Activated B cell treated with CpG ODN at 0.5 μM for 24 hours (primary cell): Measurements from ENCODE around the gene SRCAP. TPM values are rescaled to one million over a fixed set of nuclear protein-coding genes. Genes with fewer than 3 reads are reported as not detected.

ENCODE experiments used
- ATAC-seq: fragments of 200-7000 bp; cut with Tn5 transposase; one replicate; pipeline ENCODE4 v1.10.0; 2021; ENCODE audit warnings: low read depth, mild to moderate bottlenecking, moderate library complexity
- CTCF ChIA-PET: fragments of 350-600 bp; sonication (Branson Sonifier 250); formaldehyde crosslinking; loops from one replicate; lab custom pipeline; 2021; ENCODE audit warnings: antibody characterized with exemption; lab: Charles Lee
- POLR2A ChIA-PET: fragments of 350-600 bp; sonication (Branson Sonifier 250); formaldehyde crosslinking; loops from one replicate; lab custom pipeline; 2021; ENCODE audit warnings: antibody characterized with exemption; lab: Charles Lee
- DNase-seq: peaks from one replicate; pipeline ENCODE4 v3.0.0; 2022
- H3K27ac Mint-ChIP-seq: one replicate; pipeline ENCODE4 v1.8.0; 2020; ENCODE audit warnings: mixed read lengths
- H3K27me3 Mint-ChIP-seq: one replicate; pipeline ENCODE4 v1.8.0; 2021; ENCODE audit warnings: mixed read lengths
- H3K36me3 Mint-ChIP-seq: one replicate; pipeline ENCODE4 v1.8.0; 2021; ENCODE audit warnings: low read depth, mixed read lengths
- H3K4me1 Mint-ChIP-seq: one replicate; pipeline ENCODE4 v1.8.0; 2021; ENCODE audit warnings: mixed read lengths
- H3K4me3 Mint-ChIP-seq: one replicate; pipeline ENCODE4 v1.8.0; 2020; ENCODE audit warnings: mild to moderate bottlenecking, mixed read lengths
- H3K9me3 Mint-ChIP-seq: one replicate; pipeline ENCODE4 v1.8.0; 2020; ENCODE audit warnings: mixed read lengths
- intact Hi-C: fragments of 100-400 bp; cut with micrococcal nuclease; formaldehyde crosslinking; loops from one replicate; pipeline ENCODE4 v1.15.1; 2024
- total RNA-seq: library from RNA; stranded (reverse); gene quantifications from 2 replicates; pipeline ENCODE4 v1.2.3, GENCODE V29; 2022
- TF ChIP-seq, protein P1 (sequence below): fragments of 200-600 bp; IDR thresholded peaks from one replicate; pipeline ENCODE4 v1.8.0; 2022; ENCODE audit warnings: antibody characterized with exemption, mild to moderate bottlenecking

Gene SRCAP
- total RNA-seq, 1 donor from 2014 or later, result 123 TPM

DNA sequence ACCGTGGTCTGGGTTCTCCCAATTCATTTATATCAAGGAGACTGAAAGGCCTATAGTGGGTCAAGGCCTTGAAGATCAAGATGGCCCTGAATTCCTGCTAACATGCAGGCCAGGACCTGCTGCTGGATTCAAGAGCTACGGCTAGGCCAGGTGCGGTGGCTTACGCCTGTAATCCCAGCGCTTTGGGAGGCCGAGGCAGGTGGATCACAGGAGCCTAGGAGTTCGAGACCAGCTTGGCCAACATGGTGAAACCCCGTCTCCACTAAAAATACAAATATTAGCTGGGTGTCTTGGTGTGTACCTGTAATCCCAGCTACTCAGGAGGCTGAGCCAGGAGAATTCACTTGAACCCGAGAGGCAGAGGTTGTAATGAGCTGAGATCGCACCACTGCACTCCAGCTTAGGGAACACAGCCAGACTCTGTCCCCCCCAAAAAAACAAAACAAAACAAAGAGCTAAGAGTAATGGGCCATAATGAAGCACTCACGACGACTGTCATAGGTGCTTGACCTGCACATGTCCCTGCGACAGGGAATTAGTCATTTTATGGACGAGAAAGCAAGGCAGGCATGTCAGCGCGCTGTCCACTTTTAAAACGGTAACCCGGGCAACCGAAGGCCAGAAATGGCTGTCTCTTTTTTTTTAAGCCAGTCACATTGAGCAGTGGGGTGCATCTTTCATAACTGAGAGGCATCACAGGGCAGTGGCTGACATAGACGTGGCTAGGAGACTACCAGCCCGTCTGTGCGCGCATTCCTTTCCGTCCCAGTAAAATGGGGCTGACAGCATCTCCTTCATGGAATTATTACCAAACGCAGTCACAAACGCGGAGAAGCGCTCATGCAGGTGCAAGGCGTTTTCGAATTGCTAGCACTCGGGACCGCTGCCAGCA, 41.8 kb upstream of the SRCAP start:
- intact Hi-C loops, result loop anchor here (10.0 kb wide), 1 partner anchor 592 kb away; the partner anchor contains the start of gene ALDOA
- H3K27me3 Mint-ChIP-seq, result no peaks in the 10 kb centered on the region
- H3K27ac Mint-ChIP-seq, result peak overlapping the region; percentile 87
- no peaks in the 10 kb centered on the region for H3K9me3 Mint-ChIP-seq
- ATAC-seq (no peak), DNase-seq (no peak)
- H3K4me3 Mint-ChIP-seq, result peak overlapping the region; percentile 81
- ChIA-PET CTCF (interaction anchor here (0.8 to 1.3 kb wide), 3 partner anchors 23 to 227 kb away, joined by 3 to 4 read pairs (median 3); partner anchors contain the start of gene DCTPP1), POLR2A (interaction anchor here (0.6 to 1.1 kb wide), 2 partner anchors 157 to 268 kb away, joined by 3 to 5 read pairs; no protein-coding TSS in a partner anchor)
- TF ChIP-seq, protein P1, sequence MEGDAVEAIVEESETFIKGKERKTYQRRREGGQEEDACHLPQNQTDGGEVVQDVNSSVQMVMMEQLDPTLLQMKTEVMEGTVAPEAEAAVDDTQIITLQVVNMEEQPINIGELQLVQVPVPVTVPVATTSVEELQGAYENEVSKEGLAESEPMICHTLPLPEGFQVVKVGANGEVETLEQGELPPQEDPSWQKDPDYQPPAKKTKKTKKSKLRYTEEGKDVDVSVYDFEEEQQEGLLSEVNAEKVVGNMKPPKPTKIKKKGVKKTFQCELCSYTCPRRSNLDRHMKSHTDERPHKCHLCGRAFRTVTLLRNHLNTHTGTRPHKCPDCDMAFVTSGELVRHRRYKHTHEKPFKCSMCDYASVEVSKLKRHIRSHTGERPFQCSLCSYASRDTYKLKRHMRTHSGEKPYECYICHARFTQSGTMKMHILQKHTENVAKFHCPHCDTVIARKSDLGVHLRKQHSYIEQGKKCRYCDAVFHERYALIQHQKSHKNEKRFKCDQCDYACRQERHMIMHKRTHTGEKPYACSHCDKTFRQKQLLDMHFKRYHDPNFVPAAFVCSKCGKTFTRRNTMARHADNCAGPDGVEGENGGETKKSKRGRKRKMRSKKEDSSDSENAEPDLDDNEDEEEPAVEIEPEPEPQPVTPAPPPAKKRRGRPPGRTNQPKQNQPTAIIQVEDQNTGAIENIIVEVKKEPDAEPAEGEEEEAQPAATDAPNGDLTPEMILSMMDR, result no peak
- H3K36me3 Mint-ChIP-seq, result peaks cover 65% of the 10 kb centered on the region
- H3K4me1 Mint-ChIP-seq, result peaks cover 37% of the 10 kb centered on the region

DNA sequence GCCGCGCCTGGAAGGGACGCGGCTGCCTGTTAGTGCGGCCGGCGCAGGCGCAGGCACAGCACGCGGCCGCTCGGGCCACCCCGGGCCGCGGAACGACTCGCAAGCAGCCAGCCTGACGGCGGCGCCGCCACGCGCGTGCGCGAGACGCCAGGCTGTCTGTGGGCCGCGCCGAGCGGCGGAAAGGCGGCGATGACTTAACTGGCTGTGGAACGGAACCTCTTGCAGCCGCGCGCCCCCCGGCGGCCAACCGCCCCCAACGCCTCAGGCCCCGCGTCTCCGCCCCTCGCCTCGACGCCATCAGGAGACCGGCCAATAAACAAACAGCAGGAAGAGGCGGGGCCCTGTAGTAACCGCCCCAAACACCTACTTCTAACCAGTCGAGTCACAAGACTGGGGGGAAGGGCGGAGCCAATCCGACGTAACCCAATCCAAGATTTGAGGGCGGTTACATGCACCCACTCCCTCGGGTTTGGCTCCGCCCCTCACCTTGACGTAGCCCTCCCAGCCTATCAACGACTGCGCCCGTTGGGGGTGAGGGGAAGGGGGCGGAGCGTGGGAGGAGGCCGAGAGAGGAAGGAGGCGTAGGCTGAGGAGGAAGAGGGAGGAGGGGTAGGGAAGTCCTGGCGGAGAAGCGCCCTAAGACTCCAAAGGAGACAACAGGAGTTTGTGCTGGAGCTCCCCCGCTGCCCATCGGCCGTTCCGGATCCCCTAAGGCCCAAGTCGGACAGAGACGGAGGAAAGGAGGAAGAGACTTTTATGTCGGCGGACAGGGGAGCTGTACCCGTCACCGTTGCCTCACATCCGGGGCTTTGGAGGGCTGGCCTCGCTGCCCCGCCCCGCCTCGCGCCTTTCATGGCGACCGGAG, 40.9 kb upstream of the SRCAP start, which contains the start of gene FBRS:
FBRS (plus strand) TSS at position 566 of the 865 bp plus-strand sequence. CDS start 1,088 bp downstream, outside the sequence.
- Mint-ChIP-seq H3K4me3 (peak within 1 kb of the TSS; percentile 98), H3K27me3 (no peaks in the 10 kb centered on the region), H3K27ac (peak within 1 kb of the TSS; percentile 100), H3K9me3 (no peaks in the 10 kb centered on the region), H3K36me3 (peaks cover 65% of the 10 kb centered on the region), H3K4me1 (peaks cover 37% of the 10 kb centered on the region)
- ATAC-seq (peak; percentile 73), DNase-seq (peak; percentile 99)
- POLR2A ChIA-PET, result interaction anchor here (0.6 to 4.4 kb wide), 47 partner anchors 8 to 1215 kb away, joined by 3 to 107 read pairs (median 6); partner anchors contain the start of genes ALDOA, CORO1A, DCTPP1 and FUS
- TF ChIP-seq, protein P1, result no peak
- intact Hi-C loops, result loop anchor here (1.0 to 10.0 kb wide), 18 partner anchors 8 to 795 kb away; partner anchors contain the start of genes ALDOA, CDIPT, CFAP119 and DCTPP1
- CTCF ChIA-PET, result interaction anchor here (0.7 to 4.2 kb wide), 8 partner anchors 24 to 566 kb away, joined by 3 to 44 read pairs (median 4); partner anchors contain the start of genes DCTPP1 and TBX6

DNA sequence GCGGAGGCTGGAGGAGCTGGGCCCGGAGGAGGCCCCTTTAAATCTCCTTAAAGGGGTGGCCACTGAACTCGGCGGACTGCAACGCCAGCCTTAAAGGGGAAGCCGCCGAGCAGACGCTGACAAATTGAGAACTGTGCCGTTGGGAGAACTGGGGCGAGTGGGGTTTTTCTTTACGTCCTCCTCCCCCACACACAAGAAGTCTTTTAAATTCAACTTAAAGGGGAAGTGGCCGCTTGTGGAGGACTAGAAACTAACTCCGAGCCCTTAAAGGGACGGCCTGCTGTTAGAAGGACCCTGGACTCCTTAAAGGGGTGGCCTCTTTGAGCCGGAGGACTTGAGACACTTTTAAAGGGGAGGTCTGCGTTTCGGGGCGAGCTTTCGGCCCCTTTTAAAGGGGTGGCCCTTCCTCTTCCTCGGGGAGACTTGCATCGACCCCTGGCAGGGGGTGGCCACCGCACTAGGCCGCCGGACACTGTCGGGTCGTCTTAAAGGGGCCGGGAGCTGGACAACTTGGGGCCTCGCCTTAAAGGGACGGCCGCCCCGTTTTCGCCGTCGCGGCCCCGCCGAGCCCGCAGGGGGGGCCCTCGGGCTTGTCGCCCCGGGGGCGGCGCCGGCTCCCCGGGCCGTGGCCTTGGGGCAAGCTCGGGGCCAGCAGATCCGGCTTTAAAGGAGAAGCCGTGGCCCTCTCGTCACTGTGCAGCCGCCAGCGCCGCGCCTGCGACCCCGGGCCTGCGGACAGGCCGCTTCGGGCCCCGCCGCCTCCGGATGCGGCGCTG, 40.1 kb upstream of the SRCAP start:
- no peaks in the 10 kb centered on the region for H3K9me3 Mint-ChIP-seq
- peak overlapping the region; percentile 100 for H3K27ac Mint-ChIP-seq
- DNase-seq (peak; percentile 76), ATAC-seq (peak; percentile 58)
- CTCF ChIA-PET, result interaction anchor here (0.7 to 4.2 kb wide), 7 partner anchors 8 to 567 kb away, joined by 3 to 44 read pairs (median 4); partner anchors contain the start of genes PRR14 and TBX6
- H3K4me3 Mint-ChIP-seq, result peak overlapping the region; percentile 98
- peaks cover 69% of the 10 kb centered on the region for H3K36me3 Mint-ChIP-seq
- POLR2A ChIA-PET, result interaction anchor here (0.6 to 4.4 kb wide), 51 partner anchors 8 to 1215 kb away, joined by 3 to 107 read pairs (median 6); partner anchors contain the start of genes ALDOA, CORO1A, DCTPP1 and FUS
- no peaks in the 10 kb centered on the region for H3K27me3 Mint-ChIP-seq
- H3K4me1 Mint-ChIP-seq, result peaks cover 44% of the 10 kb centered on the region
- TF ChIP-seq, protein P1, result no peak
- intact Hi-C loops, result loop anchor here (1.0 to 10.0 kb wide), 19 partner anchors 9 to 796 kb away; partner anchors contain the start of genes ALDOA, CDIPT, CFAP119 and DCTPP1
